ENCODE data around the gene MT1B.
"Not testable (repeated sequence)": the region's sequence is repeated elsewhere in the genome, so short reads cannot be mapped to it uniquely, and the experiment has no call there.

The MT1B gene

GRCh38 chr16:56620339-56620897 is 31.3 kb upstream of the MT1B start:
- no peak for DNase-seq (ENCODE audit: low read depth in 2 of 2)

DNA sequence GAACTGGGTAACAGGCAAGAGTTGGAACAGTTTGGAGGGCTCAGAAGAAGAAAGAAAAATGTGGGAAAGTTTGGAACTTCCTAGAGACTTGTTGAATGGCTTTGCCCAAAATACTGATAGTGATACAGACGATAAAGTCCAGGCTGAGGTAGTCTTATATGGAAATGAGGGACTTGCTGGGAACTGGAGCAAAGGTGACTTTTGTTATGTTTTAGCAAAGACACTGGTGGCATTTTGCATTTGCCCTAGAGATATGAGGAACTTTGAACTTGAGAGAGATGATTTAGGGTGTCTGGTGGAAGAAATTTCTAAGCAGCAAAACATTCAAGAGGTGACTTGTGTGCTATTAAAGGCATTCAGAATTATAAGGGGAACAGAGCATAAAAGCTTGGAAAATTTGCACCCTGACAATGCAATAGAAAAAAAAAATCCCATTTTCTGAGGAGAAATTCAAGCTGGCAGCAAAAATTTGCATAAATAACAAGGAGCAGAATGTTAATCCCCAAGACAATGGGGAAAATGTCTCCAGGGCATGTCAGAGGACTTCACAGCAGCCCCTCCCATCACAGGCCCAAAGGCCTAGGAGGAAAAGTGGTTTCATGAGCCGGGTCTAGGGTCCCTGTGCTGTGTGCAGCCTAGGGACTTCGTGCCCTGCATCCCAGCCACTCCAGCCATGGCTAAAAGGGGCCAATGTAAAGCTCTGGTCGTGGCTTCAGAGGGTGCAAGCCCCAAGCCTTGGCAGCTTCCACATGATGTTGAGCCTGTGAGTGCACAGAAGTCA is 29.8 kb upstream of the MT1B start:
- DNase-seq (ENCODE audit: low read depth in 2 of 2), result not testable (repeated sequence)

DNA sequence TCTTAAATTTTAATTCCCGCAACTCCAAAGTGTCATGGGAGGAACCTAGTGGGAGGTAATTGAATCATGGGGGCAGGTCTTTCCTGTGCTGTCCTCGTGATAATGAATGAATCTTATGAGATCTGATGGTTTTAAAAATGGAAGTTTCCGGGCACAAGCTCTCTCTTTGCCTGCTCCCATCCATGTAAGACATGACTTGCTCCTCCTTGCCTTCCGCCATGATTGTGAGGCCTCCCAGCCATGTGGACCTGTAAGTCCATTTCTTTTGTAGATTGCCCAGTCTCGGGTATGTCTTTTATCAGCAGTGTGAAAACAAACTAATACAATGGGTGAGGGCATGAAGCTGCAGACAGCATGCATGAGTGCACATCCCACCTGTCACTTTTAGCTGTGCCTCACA is 28.5 kb upstream of the MT1B start:
- DNase-seq (ENCODE audit: low read depth in 2 of 2), result not testable (repeated sequence)

DNA sequence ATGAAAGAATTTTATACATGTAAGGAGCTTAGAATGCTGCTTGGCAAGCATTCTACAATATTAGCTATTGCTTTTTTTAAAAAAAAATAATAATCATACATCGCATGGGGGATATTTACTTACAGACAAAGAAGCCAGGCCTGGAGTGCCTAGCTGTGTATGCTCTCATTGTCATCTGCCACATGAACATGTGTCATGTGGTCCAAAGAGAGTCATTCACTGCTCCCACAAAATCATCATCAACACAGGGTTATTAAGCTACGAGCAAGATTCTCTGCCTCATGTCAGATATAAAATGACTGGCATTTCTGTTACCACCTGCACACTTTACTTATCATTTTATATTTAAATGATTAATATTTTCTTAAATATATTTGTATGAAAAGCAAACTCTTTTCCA is 28.0 kb upstream of the MT1B start:
- no peak for DNase-seq (ENCODE audit: low read depth in 2 of 2)

DNA sequence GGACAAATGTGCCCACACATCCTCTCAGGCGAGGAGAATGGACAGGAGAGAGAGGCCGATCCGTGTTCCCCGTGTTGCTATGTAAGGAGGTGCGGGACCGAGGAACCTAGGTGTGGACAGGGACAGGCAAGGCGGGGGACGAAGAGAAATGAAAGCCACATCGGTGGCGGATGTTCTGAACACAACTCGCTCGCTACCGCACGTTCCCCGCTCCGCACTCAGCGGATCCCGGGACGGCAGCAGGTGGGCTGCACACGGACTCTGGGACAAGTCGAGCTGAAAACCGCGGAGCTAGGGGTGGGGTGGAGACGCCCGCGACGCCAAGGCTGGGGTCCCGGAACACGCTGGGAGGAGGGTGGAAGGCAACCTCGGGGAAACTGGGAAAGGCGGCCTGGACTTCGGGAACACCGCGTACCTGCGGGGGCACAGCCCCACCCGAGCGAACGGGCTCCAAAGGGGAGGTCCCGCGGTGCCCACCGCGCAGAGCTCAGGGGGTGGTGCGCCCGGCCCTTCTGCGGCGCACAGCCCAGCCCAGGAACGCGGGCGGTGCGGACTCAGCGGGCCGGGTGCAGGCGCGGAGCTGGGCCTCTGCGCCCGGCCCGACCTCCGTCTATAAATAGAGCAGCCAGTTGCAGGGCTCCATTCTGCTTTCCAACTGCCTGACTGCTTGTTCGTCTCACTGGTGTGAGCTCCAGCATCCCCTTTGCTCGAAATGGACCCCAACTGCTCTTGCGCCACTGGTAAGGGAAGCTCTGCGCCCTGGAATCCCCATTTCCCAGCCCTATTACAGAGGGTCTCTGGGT is 26.3 kb upstream of the MT1B start, which contains the start of gene MT1E:
MT1E (plus strand) TSS at position 642 of the 803 bp plus-strand sequence; CDS start at position 713, 71 bp downstream.
- peak; percentile 41 to 55 for DNase-seq (ENCODE audit: low read depth in 2 of 2)

GRCh38 chr16:56625943-56626654 is 25.6 kb upstream of the MT1B start:
- no peak for DNase-seq (ENCODE audit: low read depth in 2 of 2)

- no peak for DNase-seq (ENCODE audit: low read depth in 2 of 2)
Observed at GRCh38 chr16:56626685-56627084, 25.0 kb upstream of the MT1B start.

DNA sequence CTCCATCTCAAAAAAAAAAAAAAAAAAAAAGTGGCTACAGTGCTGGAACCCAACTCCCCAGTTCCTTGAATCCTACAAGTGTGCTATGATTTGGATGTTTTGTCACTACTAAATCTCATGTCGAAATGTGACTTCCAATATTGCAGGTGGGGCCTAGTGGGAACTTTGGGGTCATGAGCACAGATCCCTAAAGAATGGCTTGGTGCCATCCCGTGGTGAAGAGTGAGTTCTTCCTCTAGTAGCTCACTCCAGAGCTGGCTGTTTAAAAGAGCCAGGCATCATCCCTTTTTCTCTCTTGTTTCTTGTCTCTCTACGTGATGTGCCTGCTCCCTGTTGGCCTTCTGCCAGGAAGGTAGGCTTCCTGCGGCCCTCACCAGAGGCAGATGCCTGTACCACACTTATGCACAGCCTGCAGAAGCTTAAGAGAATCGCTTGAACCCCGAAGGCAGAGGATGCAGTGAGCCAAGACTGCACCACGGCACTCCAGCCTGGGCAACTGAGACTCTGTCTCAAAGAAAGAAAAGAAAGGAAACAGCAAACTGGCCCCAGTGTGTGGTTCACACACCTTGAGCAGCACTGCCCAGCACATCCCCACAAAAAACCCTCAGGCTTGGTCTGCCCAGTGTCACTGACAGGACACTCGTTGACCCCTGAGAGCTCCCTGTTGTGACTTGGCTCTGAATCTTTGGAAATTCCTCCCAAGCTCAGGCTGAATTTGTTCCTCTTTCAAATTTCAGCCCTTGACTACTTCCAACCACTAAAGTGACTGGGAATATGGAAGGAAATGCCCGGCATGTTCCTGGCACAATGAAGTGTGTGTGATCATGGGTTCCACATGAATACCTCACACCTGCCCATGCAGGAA is 23.0 kb upstream of the MT1B start:
- no peak for DNase-seq (ENCODE audit: low read depth in 2 of 2)

DNA sequence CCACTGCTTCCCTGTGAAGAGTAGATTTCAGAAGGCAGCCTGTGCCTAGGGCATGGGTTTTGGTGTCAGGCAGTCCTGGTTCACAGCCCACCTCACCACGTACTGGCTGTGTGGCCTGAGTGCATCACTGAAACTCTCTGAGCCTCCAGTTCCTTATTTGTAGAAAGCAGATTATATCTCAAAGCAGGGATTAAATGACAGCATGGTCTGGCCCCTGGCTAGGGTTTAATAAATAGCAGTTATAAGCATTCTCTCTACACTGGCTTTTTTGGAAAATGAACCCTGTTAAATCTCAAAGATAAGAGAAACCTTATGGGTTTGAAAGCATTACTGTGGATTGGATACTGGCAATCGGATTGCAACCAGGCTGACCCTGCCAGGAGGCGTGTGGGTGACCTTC is 22.2 kb upstream of the MT1B start:
- no peak for DNase-seq (ENCODE audit: low read depth in 2 of 2)

- no peak for DNase-seq (ENCODE audit: low read depth in 2 of 2)
Observed at GRCh38 chr16:56630134-56630533, 21.6 kb upstream of the MT1B start.

GRCh38 chr16:56631197-56631596 is 20.5 kb upstream of the MT1B start:
- no peak for DNase-seq (ENCODE audit: low read depth in 2 of 2)

- no peak for DNase-seq (ENCODE audit: low read depth in 2 of 2)
Observed at GRCh38 chr16:56631832-56632155, 19.9 kb upstream of the MT1B start.

DNA sequence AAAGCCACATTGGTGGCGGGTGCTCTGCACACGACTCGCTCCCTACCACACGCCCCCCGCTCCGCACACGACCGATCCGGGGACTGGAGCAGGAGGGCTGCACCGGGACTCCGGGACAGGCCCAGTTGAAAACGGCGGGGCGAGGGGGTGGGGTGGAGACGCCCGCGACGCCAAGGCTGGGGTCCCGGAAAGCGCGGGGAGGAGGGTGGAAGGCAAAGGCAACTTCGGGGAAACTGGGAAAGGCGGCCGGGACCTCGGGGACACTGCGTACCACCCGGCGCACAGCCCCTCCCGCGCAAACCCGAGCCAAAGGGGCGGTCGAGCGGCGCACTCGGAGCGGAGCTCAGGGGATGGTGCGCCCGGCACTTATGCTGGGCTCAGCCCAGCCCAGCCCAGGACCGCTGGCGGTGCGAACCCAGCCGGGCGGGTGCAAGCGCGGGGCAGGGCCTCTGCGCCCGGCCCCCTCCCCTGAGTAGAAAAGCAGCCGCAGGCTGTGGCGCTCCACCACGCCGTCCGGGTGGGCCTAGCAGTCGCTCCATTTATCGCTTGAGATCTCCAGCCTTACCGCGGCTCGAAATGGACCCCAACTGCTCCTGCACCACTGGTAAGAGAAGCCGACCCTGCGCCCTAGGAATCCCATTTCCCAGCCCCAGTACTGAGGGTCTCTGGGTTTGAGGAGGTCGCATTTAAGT is 19.4 kb upstream of the MT1B start, which contains the start of gene MT1M:
MT1M (plus strand) TSS at position 504 of the 692 bp plus-strand sequence; CDS start at position 577, 73 bp downstream.
- no peak for DNase-seq (ENCODE audit: low read depth in 2 of 2)

GRCh38 chr16:56632848-56633365 is 18.8 kb upstream of the MT1B start:
- DNase-seq (ENCODE audit: low read depth in 2 of 2), result no peak

- DNase-seq (ENCODE audit: low read depth in 2 of 2), result no peak
Observed at GRCh38 chr16:56633535-56633934, 18.2 kb upstream of the MT1B start.

DNA sequence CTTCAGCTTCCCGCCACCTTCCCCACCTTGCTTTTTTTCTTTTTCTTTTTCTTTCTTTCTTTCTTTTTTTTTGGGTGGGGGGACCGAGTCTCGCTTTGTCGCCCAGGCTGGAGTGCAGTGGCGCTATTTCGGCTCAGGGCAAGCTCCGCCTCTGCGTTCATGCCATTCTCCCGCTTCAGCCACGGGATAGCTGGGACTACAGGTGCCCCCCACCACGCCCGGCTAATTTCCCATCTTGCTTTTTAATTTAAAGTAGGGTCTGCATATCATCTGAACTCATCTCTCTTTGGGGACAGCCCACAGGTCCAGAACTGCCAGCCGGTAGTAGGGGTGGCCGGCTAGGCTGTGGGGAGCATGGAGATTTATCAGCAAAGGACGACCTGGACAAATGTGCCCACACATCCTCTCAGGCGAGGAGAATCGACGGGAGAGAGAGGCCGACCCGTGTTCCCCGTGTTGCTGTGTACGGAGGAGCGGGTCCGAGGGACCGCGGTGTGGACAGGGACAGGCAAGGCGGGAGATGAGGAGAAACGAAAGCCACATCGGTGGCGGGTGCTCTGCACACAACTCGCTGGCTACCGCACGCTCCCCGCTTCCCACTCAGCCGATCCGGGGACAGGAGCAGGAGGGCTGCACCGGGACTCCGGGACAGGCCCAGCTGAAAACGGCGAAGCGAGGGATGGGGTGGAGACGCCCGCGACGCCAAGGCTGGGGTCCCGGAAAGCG is 16.8 kb upstream of the MT1B start:
- no peak for DNase-seq (ENCODE audit: low read depth in 2 of 2)

DNA sequence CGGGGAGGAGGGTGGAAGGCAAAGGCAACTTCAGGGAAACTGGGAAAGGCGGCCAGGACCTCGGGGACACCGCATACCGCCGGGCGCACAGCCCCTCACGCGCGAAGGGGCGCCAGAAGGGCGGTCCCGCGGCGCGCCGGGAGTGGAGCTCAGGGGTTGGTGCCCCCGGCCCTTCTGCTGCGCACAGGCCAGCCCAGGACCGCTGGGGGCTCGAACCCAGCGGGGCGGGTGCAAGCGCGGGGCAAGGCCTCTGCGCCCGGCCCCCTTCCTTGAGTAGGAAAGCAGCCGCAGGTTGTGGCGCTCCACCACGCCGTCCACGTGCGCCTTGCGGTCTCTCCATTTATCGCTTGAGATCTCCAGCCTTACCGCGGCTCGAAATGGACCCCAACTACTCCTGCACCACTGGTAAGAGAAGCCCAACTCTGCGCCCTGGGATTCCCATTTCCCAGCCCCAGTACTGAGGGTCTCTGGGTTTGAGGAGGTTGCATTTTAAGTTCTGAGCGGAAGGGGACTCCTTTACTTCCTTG is 16.2 kb upstream of the MT1B start:
- no peak for DNase-seq (ENCODE audit: low read depth in 2 of 2)

- no peak for DNase-seq (ENCODE audit: low read depth in 2 of 2)
Observed at GRCh38 chr16:56636616-56637413, 14.9 kb upstream of the MT1B start.

All from activated CD4-positive, alpha-beta T cell treated with anti-CD3 and anti-CD28 coated beads for 24 hours (primary cell).